Measurements from ENCODE around the gene PACSIN1.

The PACSIN1 gene

DNA sequence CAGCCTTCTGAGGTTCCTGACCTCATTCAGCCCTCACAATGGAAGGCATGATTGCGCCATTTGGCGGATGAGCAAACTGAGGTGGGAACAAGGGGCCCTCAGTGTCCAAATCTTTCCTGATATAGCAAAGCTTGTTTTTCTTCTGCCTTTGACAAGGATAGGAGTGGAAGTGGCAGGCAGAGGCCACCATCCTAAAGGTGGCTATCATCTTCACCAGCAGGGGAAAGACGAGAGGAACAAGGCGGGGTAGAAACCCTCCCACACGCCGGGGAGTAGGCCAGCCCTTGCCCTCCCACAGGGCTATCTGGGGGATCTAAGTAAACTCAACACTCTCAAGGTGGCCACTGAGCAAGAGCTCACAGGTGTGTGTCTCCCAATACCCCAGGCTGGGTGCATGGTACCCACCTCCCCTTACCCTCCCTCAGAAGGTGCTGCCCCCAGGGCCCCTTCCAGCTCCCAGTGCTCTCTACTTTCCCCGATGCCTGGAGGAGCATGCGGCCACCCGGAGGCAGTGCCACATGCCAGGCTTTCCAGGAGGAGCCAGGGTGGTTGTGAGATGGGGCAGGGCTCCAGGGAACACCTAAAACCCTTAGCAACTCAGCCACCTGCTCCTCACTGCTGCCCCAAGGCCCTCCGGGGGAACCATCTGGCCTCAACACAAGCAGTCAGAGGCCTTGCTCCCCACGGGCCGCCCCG is 79.0 kb downstream of the PACSIN1 start:
- no peak for DNase-seq (ENCODE audit: low spot score)

- no peak for DNase-seq (ENCODE audit: low spot score)
Measured at GRCh38 chr6:34546551-34547321, 80.9 kb downstream of the PACSIN1 start.

DNA sequence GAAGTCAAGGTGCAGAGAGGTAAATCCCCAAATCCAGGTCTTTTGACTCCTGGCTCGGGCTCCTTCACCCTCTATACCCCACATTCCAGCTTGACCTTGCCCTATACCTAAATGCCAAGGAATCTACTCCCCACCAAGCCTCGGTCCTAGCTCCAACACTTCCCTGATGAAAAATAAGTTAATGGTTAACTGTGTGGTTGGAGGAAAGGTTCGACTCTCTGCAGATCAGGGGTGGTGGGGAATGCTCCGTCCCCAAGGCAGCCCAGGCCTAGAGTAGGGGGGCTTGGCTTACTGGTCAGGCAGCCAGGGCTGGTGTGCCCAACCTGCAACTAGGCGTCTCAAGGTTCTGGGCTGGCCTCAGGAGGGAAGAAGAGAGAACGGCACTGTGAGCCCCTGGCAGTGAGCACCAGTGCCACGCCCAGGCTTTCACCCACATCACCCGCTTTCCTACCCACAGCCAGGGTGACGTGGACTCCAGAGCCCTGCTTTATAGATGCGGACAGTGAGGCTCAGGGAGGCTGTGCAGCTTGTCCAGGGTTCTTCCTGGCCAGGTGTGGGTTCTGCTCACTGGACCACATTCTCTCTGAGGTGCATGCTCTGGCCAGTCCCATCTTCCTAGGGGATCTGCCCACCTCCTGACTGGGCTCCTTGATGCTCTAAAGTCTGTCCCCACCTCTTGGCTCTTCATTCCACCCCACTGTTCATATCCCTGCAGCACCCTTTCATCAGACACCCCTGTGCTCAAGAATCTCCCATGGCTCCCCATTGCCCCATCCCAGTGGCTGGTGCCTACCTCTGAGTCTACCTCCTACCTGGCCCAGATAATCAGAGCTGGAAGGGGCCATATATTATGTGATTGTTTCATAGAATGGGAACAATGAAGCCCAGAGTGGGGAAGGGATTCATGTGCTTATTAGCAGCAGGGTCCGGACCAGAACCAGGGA is 82.1 kb downstream of the PACSIN1 start:
- no peak for DNase-seq (ENCODE audit: low spot score)

GRCh38 chr6:34549026-34549803 is 83.3 kb downstream of the PACSIN1 start:
- no peak for DNase-seq (ENCODE audit: low spot score)

- DNase-seq (ENCODE audit: low spot score): no peak
Measured at GRCh38 chr6:34549804-34550202, 83.9 kb downstream of the PACSIN1 start.

DNA sequence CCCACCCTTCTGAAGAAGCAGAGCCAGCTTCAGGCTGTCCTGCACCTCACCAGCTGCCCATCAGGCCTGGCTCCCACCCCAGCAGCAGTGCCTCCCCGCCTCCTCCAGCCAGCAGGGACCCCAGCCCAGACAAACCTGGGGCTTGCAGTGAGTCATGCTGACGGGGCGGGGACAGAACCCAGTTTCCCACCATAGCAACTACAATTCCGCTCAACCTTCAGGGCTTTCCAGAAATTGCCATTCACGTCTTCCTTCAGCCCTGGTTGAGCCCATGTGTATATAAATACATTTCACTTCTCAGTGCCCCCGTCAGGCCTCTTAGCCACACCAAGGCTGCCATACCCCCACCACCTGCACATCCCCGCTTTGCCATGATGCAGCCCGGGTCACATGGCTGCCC is 85.8 kb downstream of the PACSIN1 start:
- no peak for DNase-seq (ENCODE audit: low spot score)

- DNase-seq (ENCODE audit: low spot score): no peak
Measured at GRCh38 chr6:34552620-34553019, 86.7 kb downstream of the PACSIN1 start.

DNA sequence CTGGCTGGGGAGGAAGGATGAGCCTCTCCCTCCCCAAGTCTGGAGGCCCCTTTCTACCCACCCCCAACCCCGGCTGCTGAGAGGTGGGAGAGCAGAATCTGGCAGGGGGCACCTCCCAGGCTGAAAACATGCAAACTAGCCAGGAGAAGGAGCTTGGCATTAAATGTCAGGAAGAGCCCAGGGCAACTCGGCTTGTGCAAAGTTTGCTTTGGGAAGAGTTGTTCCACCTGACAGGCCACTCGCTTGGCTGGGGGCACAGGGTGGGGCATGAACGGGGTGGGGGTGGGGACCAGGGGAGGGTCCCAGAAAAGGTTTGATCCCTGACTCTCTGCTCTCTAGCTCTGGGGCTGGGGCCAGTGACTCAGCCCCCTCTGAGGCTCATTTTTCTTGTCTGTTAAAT is 87.3 kb downstream of the PACSIN1 start:
- no peak for DNase-seq (ENCODE audit: low spot score)

- no peak for DNase-seq (ENCODE audit: low spot score)
Measured at GRCh38 chr6:34553750-34554149, 87.9 kb downstream of the PACSIN1 start.

DNA sequence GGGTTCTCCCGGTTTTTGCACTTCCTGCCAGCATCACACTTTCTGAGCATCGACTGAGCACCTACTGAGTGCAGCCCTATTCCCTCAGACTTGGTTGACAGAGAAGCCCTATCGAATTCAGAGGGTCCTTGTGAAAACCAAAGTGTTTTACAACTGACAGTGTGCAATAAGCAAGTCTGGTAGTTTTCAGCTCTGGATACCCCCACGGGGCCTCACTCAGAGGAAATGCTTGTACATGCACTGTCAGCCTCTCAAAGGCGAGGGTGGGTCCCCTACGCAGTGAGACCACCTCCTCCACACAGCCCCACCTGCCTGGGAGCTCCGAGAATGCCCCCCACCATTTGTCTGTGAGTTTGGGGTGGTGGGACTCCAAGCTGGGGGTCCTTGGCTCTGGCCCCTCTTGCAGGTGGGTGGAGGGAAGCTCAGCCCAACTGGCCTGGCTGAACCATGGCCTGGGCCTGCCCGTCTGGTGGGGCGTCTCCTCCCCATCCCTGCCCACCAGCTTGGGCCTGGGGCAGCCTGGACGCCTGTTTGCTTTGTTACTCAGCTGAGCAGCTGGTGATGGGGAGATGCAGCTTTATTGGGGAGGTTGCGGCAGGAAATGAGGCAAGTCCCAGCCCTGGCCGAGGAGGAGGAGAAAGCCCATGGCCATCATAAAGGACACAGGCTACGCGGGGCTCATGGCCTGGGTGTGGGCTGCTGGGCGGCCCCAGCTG is 88.6 kb downstream of the PACSIN1 start:
- DNase-seq (ENCODE audit: low spot score): no peak

DNA sequence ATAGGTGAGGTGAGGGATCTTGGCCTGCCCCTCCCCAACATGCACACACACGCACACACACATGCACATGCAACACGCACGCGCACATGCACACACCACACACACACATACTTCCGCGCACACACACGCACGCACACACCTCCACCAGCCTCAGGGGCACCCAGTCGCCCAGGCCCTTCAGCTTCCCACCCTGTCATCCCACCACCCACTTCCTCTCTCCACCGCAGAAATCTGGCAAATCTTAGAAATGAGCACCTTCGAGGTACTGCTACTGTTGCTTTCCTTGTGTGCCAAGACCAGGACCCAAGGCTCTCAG is 89.1 kb downstream of the PACSIN1 start:
- DNase-seq (ENCODE audit: low spot score): no peak

- DNase-seq (ENCODE audit: low spot score): no peak
Measured at GRCh38 chr6:34555328-34555727, 89.5 kb downstream of the PACSIN1 start.

GRCh38 chr6:34556031-34556471 is 90.2 kb downstream of the PACSIN1 start, which contains the start of gene SPDEF:
Gene SPDEF, minus strand, starts transcription at chr6:34556329. Its CDS starts 11,874 bp downstream, at chr6:34544455.
- no peak for DNase-seq (ENCODE audit: low spot score)

DNA sequence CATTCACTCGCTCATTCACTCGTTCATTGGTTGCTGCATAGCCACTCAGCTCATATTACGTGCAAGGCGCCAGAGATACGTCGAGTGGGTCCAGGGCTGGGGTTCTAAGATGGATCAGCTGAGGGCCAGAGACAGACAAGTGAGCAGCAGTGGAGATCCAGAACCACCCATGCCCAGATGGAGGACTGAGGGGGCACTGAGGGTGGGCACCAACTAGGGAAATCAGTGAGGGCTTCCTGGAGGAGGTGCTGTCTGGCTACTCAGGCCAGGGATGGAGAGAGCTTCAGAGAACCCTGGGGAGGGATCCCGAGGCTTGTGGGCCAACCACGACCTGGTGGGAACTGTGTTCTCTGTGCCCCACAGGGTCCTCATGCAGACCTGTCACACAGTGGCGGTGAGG is 90.6 kb downstream of the PACSIN1 start:
- DNase-seq (ENCODE audit: low spot score): no peak

DNA sequence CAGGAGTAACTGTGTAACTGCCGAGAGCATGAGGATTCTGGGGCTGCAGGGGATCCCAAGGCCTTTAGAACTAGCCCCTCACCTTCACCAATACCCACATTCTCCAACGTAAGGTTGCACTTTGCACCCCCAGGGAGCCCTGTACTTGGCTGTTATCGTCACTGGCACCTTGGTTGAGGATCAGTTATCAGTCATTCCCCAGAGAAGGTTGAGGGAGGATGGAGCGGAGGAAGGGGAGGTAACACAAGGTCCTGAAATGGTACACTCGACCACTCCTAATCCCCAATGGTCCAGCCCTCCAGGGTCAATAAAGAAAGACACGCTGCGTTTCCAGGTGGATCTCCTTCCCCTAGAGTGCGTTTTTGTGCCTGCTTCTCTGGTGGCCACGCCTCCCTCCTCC is 91.4 kb downstream of the PACSIN1 start:
- no peak for DNase-seq (ENCODE audit: low spot score)

GRCh38 chr6:34558172-34558714 is 92.4 kb downstream of the PACSIN1 start:
- no peak for DNase-seq (ENCODE audit: low spot score)

DNA sequence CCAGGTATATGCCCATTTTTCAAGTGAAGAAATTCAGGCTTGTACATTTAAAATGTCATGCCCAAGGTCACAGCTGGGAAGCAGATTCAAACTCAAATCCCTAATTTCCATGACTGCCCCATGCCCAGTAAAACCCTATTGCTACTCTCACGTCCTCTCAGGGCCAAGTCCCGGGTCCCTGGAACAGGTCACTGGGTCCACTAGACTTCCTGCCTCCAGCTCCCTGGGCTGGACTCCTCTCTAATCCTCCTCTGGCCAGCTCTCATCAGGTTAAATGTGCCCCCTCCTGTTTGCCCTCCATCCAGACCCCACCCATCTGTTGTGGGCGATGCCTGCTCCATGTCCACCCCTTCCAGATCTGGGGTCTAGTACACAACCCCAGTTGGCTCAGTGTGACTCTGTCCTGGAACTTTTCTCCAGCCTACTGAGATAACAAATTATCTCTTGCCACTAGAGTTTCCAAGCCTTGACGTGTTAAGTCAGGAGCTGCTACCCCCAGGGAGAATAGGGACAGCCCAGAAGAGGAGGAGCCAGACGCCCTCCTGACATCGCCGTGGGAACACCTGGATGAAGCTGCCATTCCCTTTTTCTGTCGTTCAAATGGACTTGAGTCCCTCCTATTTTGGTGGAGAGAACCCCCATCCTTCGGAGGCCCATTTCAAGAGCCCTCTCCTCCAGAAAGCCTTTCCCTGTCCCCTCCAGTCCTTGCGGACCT is 93.9 kb downstream of the PACSIN1 start:
- DNase-seq (ENCODE audit: low spot score): no peak

DNA sequence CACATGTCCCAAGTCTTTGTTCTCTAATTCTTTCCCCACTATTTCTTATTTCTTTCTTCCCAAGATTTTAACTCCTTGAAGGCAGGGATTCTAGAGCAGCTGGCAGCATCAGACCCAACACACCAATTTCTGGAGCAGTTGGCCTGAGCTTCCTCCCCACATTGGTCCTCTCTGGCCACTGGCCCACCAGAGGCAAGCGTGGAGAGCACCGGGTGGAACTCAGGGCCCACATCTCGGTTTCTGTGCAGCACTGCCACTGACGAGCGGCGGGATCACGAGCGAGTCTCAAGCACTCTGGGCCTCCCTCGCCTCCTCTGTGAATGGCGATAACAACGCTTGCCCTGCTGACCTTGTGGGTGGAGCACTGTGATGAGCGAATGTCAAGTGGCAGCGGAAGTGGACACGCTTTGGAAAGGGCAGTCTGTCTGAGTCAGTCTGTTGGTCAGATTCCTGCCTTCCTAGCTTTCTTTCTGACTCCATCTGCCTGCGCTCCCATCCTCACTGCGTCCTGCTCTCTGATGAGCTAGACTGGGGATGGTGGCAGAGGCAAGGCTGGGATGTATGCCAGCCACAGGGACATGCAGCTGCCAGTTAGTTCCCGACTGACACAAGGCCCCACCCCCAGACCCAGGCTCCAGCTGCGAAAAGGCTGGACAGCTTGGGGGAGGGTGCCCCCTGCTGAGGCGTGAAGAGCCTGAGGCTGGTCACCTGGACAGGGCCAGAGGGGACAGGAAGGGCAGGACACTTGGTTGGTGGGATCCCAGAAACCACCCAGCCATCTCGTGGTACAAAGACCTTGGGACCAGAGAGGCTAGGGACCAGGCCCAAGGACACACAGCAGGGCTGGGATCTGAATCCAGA is 94.7 kb downstream of the PACSIN1 start:
- no peak for DNase-seq (ENCODE audit: low spot score)

DNA sequence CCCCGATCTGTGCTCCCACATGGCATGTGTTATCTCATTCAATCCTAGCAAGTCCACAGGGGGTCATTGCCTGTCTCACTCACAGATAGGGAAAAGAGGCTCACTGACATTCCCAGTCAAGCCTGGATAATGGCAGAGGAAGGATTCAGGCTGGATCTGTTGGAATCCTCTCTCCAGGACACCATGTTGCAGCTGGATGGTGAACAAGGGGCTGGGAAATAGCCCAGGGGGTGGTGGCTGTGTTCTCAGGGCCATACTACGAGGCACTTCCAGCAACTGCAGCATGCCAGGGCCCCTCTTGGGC is 95.3 kb downstream of the PACSIN1 start:
- DNase-seq (ENCODE audit: low spot score): no peak

Measured in CD4-positive, alpha-beta T cell treated with Interleukin-6 at 100 ng/mL for 8 hours (primary cell).